Activated CD8-positive, alpha-beta memory T cell treated with anti-CD3 and anti-CD28 coated beads for 4 hours (primary cell): ENCODE results near the gene LY6G6C.

Experiments used
- DNase-seq, 2 donors: peaks; one replicate each; pipeline ENCODE4 v3.0.0-alpha.2; 2020; ENCODE audit warnings: low read depth in 2 of 2

LY6G6C gene

DNA sequence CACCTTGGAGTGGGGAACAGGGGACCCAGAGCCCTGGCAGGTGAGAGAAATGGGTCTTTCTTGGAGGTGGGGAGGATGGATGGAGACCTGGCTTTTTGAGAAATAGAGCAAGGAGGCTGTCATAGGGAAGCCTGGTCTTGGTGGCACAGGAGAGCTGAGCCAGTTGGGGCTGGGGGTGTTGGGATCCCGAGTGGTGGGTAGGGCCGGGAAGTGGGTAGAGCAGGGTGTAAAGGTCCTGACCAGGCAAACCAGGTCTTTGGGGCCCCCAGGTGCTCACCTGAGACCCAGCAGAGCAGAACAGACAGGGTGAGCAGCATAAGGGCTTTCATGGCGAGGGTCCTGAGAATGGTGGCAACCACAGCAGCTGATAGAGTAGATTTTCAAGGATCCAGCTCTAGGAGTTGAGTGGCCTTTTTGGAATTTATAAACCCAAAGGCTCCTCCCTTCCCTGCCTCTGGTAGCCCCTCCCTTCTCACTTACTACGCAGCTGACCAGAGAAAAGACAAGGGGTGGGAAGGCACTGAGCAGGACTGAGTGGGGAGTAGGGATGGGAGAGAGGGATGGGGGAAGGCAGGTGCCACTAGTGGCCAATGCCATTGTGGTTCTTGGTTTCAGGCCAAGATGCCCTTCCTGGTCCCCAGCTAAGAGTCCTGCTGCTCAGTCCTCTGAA, at the start of gene LY6G6C:
LY6G6C (minus strand) TSS at position 396 of the 670 bp plus-strand sequence; CDS start at position 329, 67 bp downstream.
- DNase-seq = no peak

DNA sequence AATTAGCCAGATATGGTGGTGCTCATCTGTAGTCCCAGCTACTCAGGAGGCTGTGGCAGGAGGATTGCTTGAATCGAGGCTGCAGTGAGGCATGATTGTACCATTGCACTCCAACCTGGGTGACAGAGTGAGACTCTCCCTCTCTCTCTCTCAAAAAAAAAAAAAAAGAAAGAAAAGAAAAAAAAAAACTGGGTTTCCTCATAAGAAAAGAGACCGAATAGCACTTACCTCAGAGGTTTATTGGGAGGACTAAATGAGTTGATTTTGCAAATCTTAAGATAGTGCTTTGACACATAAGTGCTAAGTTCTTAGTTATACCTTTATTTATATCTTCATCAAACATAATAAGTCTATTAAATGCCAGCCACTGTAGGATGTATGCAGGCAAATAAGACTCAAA, 49.3 kb upstream of the LY6G6C start:
- no peak for DNase-seq

GRCh38 chr6:31769684-31770371, 48.3 kb upstream of the LY6G6C start:
- DNase-seq = peak; percentile 53 to 61

- no peak for DNase-seq
These were observed 47.1 kb upstream of the LY6G6C start for GRCh38 chr6:31768363-31769257.

DNA sequence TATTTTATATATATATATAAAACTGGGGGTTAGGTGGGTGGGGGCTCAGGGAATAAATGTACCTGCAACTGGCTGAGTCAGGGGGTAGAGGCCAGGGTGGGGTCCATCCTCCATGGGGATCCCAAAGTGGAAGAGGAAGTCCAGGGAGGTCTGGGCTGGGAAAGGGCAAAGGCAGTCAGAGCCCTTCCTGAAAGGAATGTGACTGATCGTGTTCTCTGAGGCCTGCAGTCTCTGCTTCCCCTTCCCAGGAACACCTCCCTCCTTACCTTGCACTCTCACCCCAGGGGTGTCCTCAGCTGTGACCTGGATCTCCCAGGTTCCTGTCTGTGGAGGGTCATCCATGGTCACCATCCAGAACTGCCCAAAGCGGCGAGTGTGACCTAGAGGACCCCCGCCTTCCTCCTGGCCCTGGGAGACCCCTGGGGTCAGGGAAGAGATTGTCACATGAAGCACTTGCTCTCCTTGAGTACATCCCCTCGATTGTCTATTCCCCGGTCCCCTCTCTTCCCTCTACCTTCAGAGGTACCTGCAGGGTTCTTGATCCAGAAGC, 45.6 kb upstream of the LY6G6C start:
- DNase-seq = no peak

GRCh38 chr6:31765910-31766794, 44.6 kb upstream of the LY6G6C start:
- no peak for DNase-seq

GRCh38 chr6:31765559-31765909, 44.0 kb upstream of the LY6G6C start:
- DNase-seq = no peak

- no peak for DNase-seq
These were observed 42.7 kb upstream of the LY6G6C start for GRCh38 chr6:31764198-31764597.

- no peak for DNase-seq
These were observed 42.0 kb upstream of the LY6G6C start for GRCh38 chr6:31763619-31763940.

DNA sequence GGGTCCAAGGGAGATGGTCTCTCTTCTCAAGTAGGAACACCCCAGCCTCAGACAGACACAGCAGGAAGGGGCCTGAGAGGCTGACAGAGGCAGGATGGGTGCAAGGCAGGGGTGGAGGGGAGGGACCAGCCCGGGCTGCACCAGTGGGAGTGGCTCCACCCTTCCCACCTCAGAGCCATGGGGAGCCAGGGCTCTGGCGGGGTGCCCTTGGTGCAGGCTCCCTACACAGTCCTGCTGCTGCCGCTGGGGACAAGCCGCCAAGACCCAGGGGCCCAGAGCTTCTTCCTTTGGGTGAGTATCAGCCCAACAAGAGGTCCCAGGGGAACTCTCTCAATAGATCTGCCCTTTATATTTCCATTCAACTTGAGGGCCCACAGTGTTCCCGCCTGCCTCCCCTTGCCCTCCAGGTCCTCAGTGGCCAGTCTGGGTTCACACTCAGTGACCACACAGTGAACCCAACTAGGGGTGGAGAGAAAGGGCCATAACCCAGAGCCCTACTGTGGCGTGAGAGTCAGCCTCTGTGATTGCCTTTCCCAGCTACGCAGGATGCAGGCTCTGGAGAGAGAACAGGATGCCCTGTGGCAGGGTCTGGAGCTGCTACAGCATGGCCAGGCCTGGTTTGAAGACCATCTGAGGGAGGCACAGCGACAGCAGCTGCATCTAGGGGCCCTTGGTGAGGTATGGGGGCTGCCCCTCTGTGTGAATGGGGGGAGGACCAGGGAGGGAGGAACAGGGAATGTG, 41.5 kb upstream of the LY6G6C start:
- no peak for DNase-seq

- no peak for DNase-seq
These were observed 40.8 kb upstream of the LY6G6C start, which contains the start of gene SAPCD1 for GRCh38 chr6:31762356-31762755. SAPCD1 (plus strand) TSS chr6:31762656; CDS start chr6:31763055, 399 bp downstream.

DNA sequence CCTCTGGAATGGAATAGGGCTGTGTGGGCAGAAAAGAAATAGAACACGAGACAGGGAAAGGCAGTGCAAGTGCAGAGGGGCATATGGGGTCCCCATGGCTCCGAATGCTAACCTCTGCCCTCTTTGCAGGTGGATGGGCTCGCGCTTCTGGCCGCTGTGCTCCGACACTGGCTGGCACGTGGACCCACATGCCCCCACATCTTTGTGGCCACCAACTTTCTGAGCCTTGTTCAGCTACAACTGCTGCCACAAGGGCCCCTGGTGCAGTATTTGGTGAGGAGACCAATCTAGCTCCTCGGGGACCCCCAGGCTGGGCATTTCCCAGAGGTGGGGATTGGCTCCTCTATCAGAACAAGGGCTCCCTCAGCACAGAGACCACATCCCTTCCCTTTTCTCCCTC, 39.8 kb upstream of the LY6G6C start:
- no peak for DNase-seq

- DNase-seq = no peak
These were observed 39.2 kb upstream of the LY6G6C start for GRCh38 chr6:31760790-31761189.

DNA sequence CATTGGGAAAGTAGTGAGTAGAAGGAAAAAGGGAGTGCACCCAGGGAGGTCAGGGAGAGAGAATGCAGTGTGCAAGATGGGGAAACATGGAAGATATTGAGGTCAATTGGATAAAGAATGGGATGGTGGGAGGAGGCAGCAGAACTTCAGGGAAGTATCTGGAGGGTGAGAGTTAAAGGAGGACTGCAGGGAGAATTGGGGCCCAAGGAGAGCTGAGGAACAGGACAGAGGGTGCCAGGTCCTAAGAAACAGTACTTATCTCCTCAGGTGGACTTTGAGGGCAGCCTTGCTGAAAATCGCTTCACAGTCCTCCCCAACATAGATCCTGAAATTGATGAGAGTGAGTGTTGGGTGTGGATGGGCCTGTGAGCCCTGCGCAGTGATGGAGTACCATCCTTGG, 36.7 kb upstream of the LY6G6C start:
- DNase-seq = no peak

- DNase-seq = no peak
These were observed 31.3 kb upstream of the LY6G6C start for GRCh38 chr6:31752739-31753319.

DNA sequence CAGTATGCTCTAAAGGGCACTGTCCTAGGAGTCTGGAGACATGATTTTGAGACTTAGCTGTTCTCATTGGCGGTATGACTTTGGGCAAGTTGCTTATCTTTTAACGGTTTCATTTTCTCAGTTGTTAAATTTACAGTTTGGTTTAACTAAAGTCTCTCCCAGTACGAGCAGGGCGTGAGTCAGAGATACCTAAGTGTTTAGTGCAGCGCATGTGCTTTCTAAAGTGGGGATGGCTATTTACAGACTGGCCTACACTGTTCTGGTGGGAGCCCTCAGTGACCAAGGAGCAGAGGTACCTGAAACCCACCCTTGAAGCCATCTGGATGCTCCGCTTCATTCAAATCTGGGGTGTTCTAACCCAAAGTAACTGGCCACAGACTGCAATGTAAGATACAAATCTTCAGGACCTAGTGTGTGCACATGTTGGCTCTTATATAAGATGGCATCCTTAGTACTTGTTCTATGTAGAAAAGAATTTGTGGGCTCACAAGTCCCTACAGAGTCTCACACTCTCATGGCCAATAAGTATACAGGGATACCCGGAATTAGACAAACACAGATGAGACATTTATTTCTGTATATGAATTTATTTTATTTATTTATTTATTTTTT, 29.0 kb upstream of the LY6G6C start:
- no peak for DNase-seq

DNA sequence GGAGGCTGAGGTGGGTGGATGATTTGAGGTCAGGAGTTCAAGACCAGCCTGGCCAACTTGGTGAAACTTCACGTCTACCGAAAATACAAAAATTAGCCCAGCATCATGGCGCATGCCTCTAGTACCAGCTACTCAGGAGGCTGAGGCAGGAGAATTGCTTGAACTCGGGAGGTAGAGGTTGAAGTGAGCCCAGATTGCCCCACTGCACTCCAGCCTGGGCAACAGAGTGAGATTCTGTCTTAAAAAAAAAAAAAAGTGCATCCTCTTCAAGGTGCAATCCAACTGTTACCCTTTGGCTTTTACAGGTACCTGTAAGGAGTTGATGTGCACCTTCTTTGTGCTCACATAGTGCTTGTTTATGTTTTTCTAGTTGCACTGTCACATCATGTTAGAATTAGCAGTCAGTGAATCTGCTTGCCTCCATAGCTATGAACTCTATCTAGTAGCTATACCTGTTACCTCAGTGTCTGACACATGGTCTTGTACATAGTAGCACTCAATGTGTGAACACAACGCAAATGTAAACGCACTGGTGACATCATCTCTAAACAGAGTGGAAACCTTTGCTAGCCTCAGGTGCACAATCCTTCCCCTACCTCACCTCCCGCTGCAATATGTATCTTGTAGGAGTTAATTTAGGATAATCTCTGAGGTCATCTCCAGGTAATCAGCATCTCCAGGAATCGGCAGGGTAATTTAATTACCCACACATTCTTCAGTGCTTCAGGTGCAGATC, 27.9 kb upstream of the LY6G6C start:
- DNase-seq = no peak

- no peak for DNase-seq
These were observed 22.9 kb upstream of the LY6G6C start for GRCh38 chr6:31744422-31744821.

- DNase-seq = no peak
These were observed 21.3 kb upstream of the LY6G6C start for GRCh38 chr6:31742894-31743293.
